SK-N-MC (cell line): ENCODE results near the gene HSPB6.

Source experiments
- EZH2 ChIP-seq: fragments of 200-600 bp; sonication (generic); IDR thresholded peaks from one replicate; pipeline ENCODE4 v1.6.1; 2017; ENCODE audit warnings: antibody characterized with exemption
- FOXP2 ChIP-seq: optimal IDR thresholded peaks from 2 replicates; pipeline ENCODE3; 2011; ENCODE audit warnings: mild to moderate bottlenecking, moderate library complexity; ENCODE audit not compliant: insufficient read depth; ENCODE audit errors: extremely low read length, control extremely low read depth
- POLR2AphosphoS5 ChIP-seq: IDR thresholded peaks from 2 replicates; pipeline ENCODE4 v1.6.1; 2012; ENCODE audit warnings: mild to moderate bottlenecking, low read depth, low read length, borderline replicate concordance

- TF ChIP-seq EZH2, result no peak
- no peak for TF ChIP-seq POLR2AphosphoS5
- TF ChIP-seq FOXP2, result no peak
Observed at GRCh38 chr19:35766571-35767104, 9.8 kb upstream of the HSPB6 start.
